Sigmoid colon (tissue), 3 donors: Measurements from ENCODE around the gene TATDN3.

ENCODE experiments used
- CTCF ChIP-seq, 4 experiments: fragments of 450-650 bp in 3 of 4; fragments of 200-600 bp in 1 of 4; IDR thresholded peaks; one replicate each; pipeline ENCODE4 v1.5.1; 2016 to 2019; ENCODE audit warnings: antibody characterized with exemption in 4 of 4, mild to moderate bottlenecking in 3 of 4, moderate library complexity in 2 of 4
- POLR2A ChIP-seq, 2 donors: fragments of 450-650 bp; IDR thresholded peaks; one replicate each; pipeline ENCODE4 v1.6.1; 2016; ENCODE audit warnings: antibody characterized with exemption in 2 of 2, mild to moderate bottlenecking in 2 of 2, moderate library complexity in 2 of 2

GRCh38 chr1:212852105-212852688 is 60.5 kb downstream of the TATDN3 start:
- TF ChIP-seq CTCF (IDR thresholded peaks at IDR 0.05) (no peak), POLR2A (IDR thresholded peaks at IDR 0.05) (no peak)
